NCI-H226 (cell line): Measurements from ENCODE around the gene CUX1.
"Not testable (repeated sequence)": the region's sequence is repeated elsewhere in the genome, so short reads cannot be mapped to it uniquely, and the experiment has no call there.

Source experiments
- DNase-seq: peaks from one replicate; pipeline ENCODE4 v3.0.0-alpha.2; 2015

Gene CUX1, protein sequence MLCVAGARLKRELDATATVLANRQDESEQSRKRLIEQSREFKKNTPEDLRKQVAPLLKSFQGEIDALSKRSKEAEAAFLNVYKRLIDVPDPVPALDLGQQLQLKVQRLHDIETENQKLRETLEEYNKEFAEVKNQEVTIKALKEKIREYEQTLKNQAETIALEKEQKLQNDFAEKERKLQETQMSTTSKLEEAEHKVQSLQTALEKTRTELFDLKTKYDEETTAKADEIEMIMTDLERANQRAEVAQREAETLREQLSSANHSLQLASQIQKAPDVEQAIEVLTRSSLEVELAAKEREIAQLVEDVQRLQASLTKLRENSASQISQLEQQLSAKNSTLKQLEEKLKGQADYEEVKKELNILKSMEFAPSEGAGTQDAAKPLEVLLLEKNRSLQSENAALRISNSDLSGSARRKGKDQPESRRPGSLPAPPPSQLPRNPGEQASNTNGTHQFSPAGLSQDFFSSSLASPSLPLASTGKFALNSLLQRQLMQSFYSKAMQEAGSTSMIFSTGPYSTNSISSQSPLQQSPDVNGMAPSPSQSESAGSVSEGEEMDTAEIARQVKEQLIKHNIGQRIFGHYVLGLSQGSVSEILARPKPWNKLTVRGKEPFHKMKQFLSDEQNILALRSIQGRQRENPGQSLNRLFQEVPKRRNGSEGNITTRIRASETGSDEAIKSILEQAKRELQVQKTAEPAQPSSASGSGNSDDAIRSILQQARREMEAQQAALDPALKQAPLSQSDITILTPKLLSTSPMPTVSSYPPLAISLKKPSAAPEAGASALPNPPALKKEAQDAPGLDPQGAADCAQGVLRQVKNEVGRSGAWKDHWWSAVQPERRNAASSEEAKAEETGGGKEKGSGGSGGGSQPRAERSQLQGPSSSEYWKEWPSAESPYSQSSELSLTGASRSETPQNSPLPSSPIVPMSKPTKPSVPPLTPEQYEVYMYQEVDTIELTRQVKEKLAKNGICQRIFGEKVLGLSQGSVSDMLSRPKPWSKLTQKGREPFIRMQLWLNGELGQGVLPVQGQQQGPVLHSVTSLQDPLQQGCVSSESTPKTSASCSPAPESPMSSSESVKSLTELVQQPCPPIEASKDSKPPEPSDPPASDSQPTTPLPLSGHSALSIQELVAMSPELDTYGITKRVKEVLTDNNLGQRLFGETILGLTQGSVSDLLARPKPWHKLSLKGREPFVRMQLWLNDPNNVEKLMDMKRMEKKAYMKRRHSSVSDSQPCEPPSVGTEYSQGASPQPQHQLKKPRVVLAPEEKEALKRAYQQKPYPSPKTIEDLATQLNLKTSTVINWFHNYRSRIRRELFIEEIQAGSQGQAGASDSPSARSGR (N-terminal part only)

DNA sequence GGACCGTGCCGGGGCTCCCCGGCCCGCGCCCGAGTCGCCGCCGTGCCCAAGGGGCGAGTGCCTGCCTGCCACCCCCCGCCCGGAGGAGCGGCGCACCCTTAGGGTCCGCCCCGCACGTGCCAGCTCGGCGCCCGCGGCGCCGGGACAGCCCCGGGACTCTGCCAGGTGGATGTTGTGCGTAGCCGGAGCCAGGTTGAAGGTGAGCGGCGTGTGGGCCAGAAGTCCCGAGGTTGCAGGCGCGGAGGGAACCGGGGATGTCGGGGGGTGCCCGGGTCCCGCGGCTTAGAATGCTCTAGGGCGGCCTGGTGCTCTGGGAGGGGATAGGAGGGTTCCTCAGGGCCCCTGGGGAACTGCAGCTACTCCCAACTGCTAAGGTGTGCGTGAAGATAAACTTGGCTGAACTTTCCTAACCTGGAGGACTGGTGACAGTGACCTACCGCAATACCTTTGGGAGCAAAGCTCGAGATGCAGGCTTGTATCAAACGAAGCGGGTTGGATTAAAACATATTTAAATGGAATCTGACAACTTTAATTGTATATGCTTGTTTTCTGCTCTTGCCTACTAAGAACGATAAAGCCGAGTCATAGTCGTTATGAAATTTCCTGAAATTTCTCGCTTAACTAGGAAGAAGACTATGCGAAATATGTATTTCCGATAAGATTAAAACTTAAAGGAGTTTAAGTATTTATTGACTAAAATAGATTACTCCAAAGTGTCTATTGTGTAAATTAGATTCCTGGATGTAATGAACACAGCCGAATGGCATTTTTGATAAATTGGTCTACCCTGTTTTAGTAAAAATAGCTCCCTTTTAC lies at the start of gene CUX1:
Gene CUX1 (plus strand): TSS at position 156 of the 816 bp plus-strand sequence. CDS start 14 bp downstream, at position 170.
- peak; percentile 59 for DNase-seq

GRCh38 chr7:101768280-101768679 lies 49.1 kb upstream of the CUX1 start:
- DNase-seq: no peak

- no peak for DNase-seq
Observed at GRCh38 chr7:101770466-101770865, 47.0 kb upstream of the CUX1 start.

- DNase-seq: no peak
Observed at GRCh38 chr7:101772508-101773211, 44.8 kb upstream of the CUX1 start.

DNA sequence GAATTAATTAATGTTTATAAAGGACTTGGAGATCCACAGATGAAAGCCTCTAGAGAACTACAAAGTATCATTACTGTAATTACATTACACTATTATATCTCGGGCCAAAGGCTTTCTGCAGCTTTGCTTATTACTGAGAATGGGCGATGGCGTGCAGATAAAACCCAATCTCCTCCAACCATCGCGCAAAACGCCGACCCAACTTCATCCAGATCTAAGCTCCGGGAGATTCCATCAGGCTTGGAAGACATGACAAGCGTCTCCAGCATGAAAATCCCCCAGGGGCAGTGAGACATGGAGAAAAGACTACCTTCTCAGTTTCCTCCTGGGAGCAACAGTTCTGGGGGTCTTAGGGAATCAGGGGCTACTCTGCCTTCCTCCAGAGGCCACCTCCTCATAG lies 42.2 kb upstream of the CUX1 start:
- DNase-seq: no peak

- no peak for DNase-seq
Observed at GRCh38 chr7:101778026-101778580, 39.3 kb upstream of the CUX1 start.

- no peak for DNase-seq
Observed at GRCh38 chr7:101779267-101779666, 38.2 kb upstream of the CUX1 start.

GRCh38 chr7:101780281-101780680 lies 37.1 kb upstream of the CUX1 start:
- no peak for DNase-seq

DNA sequence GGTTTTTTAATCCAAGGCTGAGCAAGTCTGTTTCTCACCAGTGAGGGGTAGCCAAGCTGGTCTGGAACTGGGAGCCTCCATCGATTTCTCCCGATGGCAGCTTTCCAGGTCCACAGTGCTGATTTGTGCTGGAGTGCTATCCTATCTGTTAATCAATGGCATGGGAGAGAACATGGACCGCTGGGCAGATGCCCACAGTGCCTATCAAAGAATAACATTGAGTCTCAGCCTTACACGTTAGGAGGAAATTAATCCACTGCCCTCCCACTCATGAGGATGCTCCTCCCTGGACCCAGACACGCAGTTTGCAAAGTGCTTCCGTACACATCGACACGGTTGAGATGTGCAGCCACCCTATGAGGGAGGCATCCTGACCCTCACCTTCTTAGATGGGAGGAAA lies 36.0 kb upstream of the CUX1 start:
- no peak for DNase-seq

DNA sequence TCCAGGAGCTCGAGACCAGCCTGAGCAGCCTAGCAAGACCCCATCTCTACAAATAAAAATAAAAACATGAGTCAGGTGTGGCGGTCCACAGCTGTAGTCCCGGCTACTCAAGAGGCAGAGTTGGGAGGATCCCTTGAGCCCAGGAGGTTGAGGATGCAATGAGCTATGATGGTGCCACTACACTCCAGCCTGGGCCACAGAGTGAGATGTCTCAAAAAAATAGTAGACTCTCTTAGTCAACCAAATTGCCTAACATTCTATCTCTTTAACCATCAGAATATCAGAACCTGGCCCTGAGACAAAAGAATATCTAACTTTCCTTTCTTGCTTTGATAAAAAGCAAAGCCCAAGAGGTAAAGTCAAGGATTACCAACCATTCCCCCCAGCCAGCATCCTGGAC lies 35.0 kb upstream of the CUX1 start:
- DNase-seq: no peak

GRCh38 chr7:101782896-101783295 lies 34.5 kb upstream of the CUX1 start:
- DNase-seq: peak; percentile 8

- peak; percentile 48 for DNase-seq
Observed at GRCh38 chr7:101783381-101784181, 33.8 kb upstream of the CUX1 start.

GRCh38 chr7:101784292-101785127 lies 32.9 kb upstream of the CUX1 start:
- DNase-seq: no peak

GRCh38 chr7:101787864-101788263 lies 29.6 kb upstream of the CUX1 start:
- no peak for DNase-seq

DNA sequence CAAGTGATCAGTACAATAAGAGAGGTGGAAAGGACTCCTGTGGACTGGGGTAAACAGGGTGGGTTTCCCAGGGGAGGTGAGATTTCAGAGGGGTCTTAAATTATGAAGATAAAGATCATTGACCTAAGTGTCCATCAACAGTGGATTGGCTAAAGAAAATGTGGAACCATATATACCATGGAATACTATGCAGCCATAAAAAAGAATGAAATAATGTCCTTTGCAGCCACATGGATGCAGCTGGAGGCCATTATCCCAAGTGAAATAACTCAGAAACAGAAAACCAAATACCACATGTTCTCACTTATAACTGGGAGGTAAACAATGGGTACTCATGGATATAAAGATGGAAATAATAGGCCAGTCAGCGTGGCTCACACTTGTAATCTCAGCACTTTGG lies 28.9 kb upstream of the CUX1 start:
- no peak for DNase-seq

DNA sequence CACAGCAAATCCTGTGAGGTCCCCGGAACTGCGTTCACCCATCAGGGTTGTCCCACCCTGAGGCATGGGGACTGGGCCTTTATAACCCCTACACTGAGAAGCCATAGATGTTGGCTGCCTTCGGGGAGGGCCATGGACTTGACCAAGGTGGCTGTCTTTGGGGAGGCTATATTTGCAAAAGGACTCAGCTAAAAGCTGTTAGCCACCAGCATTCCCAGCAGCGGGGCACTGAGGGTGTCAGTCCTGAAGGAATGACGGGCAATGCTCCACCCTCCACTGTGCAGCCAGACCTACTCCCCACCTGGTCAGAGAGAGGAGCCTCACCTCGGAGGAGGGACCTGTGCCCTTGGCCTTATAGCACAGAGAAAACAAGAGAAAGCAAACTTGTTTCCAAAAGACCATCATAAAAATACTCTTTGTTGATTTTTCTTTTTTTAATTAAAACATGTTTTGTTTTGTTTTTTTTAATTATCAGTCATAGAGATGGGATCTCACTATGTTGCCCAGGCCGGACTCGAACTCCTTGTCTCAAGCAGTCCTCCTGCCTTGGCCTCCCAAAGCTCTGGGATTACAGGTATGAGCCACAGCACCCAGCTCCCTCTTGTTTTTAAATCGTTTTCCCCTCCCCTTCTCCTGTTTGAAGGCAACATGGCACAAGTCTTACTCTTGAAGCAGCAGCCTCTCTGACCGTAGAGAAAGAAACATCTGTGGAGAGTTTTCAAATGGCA lies 26.7 kb upstream of the CUX1 start:
- DNase-seq: no peak

- DNase-seq: peak; percentile 94
Observed at GRCh38 chr7:101792051-101792681, 25.3 kb upstream of the CUX1 start.

DNA sequence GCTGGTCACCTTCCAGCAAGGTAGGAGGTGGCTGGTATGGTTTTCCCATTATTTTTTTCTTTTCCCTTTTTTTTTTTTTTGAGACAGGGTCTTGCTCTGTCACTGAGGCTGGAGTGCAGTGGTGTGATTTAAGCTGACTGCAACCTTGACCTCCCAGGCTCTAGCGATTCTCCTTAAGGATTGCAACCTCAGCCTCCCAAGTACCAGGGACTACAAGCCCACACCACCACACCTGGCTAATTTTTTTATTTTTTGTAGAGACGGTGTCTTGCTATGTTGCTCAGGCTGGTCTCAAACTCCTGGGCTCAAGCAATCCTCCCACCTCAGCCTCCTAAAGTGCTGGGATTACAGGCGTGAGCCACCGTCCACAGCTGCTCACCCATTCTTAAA lies 24.7 kb upstream of the CUX1 start:
- DNase-seq: not testable (repeated sequence)
